ENCODE data around the gene ABHD17A. TPM values are rescaled to one million over a fixed set of nuclear protein-coding genes. Genes with fewer than 3 reads are reported as not detected.

Gene ABHD17A
- total and polyA plus RNA-seq, 2 of the 8 experiments (the other 6 are each of a cell fraction or from before 2014, with no cell fraction given), result 41.2 to 87.4 TPM

DNA sequence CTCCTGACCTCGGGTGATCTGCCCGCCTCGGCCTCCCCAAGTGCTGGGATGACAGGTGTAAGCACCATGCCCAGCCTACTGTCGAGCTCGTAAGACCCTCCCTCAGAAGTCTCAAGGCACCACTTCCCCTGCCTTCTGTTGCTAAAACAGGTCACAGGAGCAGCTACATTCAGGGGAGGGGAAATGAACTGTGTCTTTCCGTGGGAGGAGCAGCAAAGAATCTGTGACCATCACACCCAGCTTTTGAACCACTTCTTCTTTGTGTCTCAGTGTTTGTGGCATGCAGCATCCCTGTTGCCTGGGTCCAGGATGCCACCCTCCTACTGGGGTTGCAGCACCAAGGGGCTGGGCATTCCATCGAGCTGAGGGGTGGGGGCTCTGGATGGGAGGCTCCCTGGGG, 47.9 kb upstream of the ABHD17A start:
- H3K79me1 ChIP-seq (ENCODE audit: low read depth, low read length), result no peaks in the 10 kb centered on the region
- no peak overlapping the region for H2BK12ac ChIP-seq (ENCODE audit: low read depth, low read length)
- no peak overlapping the region for H3K27ac ChIP-seq (ENCODE audit: low read depth, low read length)
- H3K9me3 ChIP-seq (ENCODE audit: insufficient read depth in 2 of 2, low read depth in 1 of 2, low read length in 1 of 2), result peaks cover 3 to 9% of the 10 kb centered on the region in 2 experiments; a peak in 2 of 4 replicates
- TF ChIP-seq KDM4A (IDR thresholded peaks at IDR 0.05; ENCODE audit: low read depth, low read length, severe bottlenecking), result no peak
- TF ChIP-seq BACH1 (IDR thresholded peaks at IDR 0.05; ENCODE audit: low read length), result no peak
- TF ChIP-seq NANOG (IDR thresholded peaks at IDR 0.05; ENCODE audit: insufficient read depth, low read depth, low read length, poor library complexity, severe bottlenecking), result no peak
- no peak for TF ChIP-seq RFX5 (IDR thresholded peaks at IDR 0.05; ENCODE audit: borderline replicate concordance, low read depth, low read length)
- no peak for TF ChIP-seq TAF7 (optimal IDR thresholded peaks at IDR 0.05; ENCODE audit: borderline replicate concordance, low read depth, low read length)
- TF ChIP-seq, protein P1, sequence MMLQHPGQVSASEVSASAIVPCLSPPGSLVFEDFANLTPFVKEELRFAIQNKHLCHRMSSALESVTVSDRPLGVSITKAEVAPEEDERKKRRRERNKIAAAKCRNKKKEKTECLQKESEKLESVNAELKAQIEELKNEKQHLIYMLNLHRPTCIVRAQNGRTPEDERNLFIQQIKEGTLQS (IDR thresholded peaks at IDR 0.05; ENCODE audit: insufficient read depth, low read depth, low read length), result no peak
- TF ChIP-seq NRF1 (IDR thresholded peaks at IDR 0.05; ENCODE audit: low read depth, low read length), result no peak
- TF ChIP-seq TAF1 (IDR thresholded peaks at IDR 0.05; ENCODE audit: low read depth, low read length), result no peak
- no peak for TF ChIP-seq TCF12 (IDR thresholded peaks at IDR 0.05; ENCODE audit: low read depth, low read length)
- no peak for TF ChIP-seq SRF (IDR thresholded peaks at IDR 0.05; ENCODE audit: low read depth, low read length)
- TF ChIP-seq GTF2F1 (IDR thresholded peaks at IDR 0.05; ENCODE audit: borderline replicate concordance, low read depth, low read length), result no peak
- TF ChIP-seq CHD1 (IDR thresholded peaks at IDR 0.05; ENCODE audit: low read depth, low read length), result no peak
- TF ChIP-seq RXRA (IDR thresholded peaks at IDR 0.05; ENCODE audit: insufficient read depth, low read depth, low read length), result no peak
- no peak for TF ChIP-seq TBP (IDR thresholded peaks at IDR 0.05; ENCODE audit: low read depth, low read length)
- no peak overlapping the region for H3K56ac ChIP-seq (replicated peaks; ENCODE audit: insufficient read length, low read depth, low read length)
- WGBS, 2 experiments (ENCODE audit: extremely low coverage in 1 of 2, insufficient coverage in 1 of 2, insufficient read length in 1 of 2, insufficient replicate concordance in 2 of 2, low coverage in 1 of 2, low lambda C conversion rate in 2 of 2, missing lambda C conversion rate in 1 of 2), result 87% methylated on average over 7 of the region's 7 CpGs; no CpG with 5 or more reads in 1 of the 2 experiments
- peaks cover 0 to 6% (median 4%) of the 10 kb centered on the region in 4 experiments; a peak in 4 of 7 replicates for H3K4me1 ChIP-seq (replicated peaks in 1 of 4; ENCODE audit: control insufficient read depth in 3 of 4, insufficient read depth in 4 of 4, low read length in 3 of 4)
- peaks cover 6% of the 10 kb centered on the region; the same call in 1 of the 2 replicates for H3K23me2 ChIP-seq (ENCODE audit: low read depth, low read length)
- H3K4ac ChIP-seq (replicated peaks; ENCODE audit: insufficient read length, low read depth, low read length), result no peak overlapping the region
- no peak overlapping the region for H4K5ac ChIP-seq (ENCODE audit: insufficient read length, low read depth, low read length)
- H3K79me2 ChIP-seq (ENCODE audit: control insufficient read depth in 1 of 2, insufficient read depth in 2 of 2, low read length in 2 of 2), result no peaks in the 10 kb centered on the region
- no peak for FAIRE-seq
- no peak overlapping the region for H4K91ac ChIP-seq (replicated peaks; ENCODE audit: insufficient read length, low read length)
- ChIA-PET POLR2A (ENCODE audit: partially characterized antibody) (interaction anchor here (0.8 to 1.2 kb wide), 3 partner anchors 27 to 118 kb away, joined by 3 to 5 read pairs (median 3); partner anchors contain the start of genes ADAT3, MKNK2 and SCAMP4), CTCF (ENCODE audit: partially characterized antibody) (interaction anchor here (0.6 to 3.0 kb wide), 11 partner anchors 10 to 514 kb away, joined by 3 to 16 read pairs (median 3); no protein-coding TSS in a partner anchor)
- H3K23ac ChIP-seq (ENCODE audit: insufficient read length), result no peak overlapping the region
- no peak overlapping the region for H2BK5ac ChIP-seq (ENCODE audit: low read depth, low read length)
- H3K18ac ChIP-seq (ENCODE audit: extremely low read depth, low read length), result no peak overlapping the region
- H3K14ac ChIP-seq (ENCODE audit: insufficient read length), result no peak overlapping the region
- H2BK20ac ChIP-seq (ENCODE audit: low read length), result no peak overlapping the region
- H4K20me1 ChIP-seq (replicated peaks in 1 of 2; ENCODE audit: control insufficient read depth in 1 of 2, insufficient read depth in 2 of 2, low read length in 2 of 2), result no peaks in the 10 kb centered on the region
- no peak overlapping the region for H2BK120ac ChIP-seq (replicated peaks; ENCODE audit: low read depth, low read length)
- no peaks in the 10 kb centered on the region for H3K36me3 ChIP-seq (ENCODE audit: control insufficient read depth in 2 of 4, insufficient read depth in 4 of 4, low read length in 3 of 4)
- H3K4me2 ChIP-seq (ENCODE audit: insufficient read depth in 1 of 2, low read depth in 2 of 2, low read length in 2 of 2), result no peak overlapping the region
- no peak overlapping the region for H4K8ac ChIP-seq (ENCODE audit: extremely low read depth, insufficient read depth, low read length)
- no peaks in the 10 kb centered on the region for H3K27me3 ChIP-seq (replicated peaks in 1 of 4; ENCODE audit: control insufficient read depth in 3 of 4, extremely low read depth in 1 of 4, insufficient read depth in 3 of 4, low read length in 3 of 4)
- H3K4me3 ChIP-seq (ENCODE audit: extremely low read depth in 1 of 4, insufficient read depth in 2 of 4, low read depth in 3 of 4, low read length in 4 of 4), result no peak overlapping the region
- no peak overlapping the region for H2AK5ac ChIP-seq (ENCODE audit: low read depth, low read length)
- no peak overlapping the region for H3K9ac ChIP-seq (replicated peaks in 1 of 4; ENCODE audit: extremely low read depth in 1 of 4, low read depth in 3 of 4, low read length in 3 of 4)
- H2AFZ ChIP-seq (ENCODE audit: low read length), result no peak overlapping the region
- DNase-seq (ENCODE audit: low read depth in 1 of 2, low spot score in 2 of 2), result no peak
- H2BK15ac ChIP-seq (ENCODE audit: low read length), result no peak overlapping the region
